Lung (tissue), 12 donors: ENCODE data around the gene SEMA4C. TPM values are rescaled to one million over a fixed set of nuclear protein-coding genes. Genes with fewer than 3 reads are reported as not detected.

Experiments
- ATAC-seq: fragments of 200-7000 bp; cut with Tn5 transposase; one replicate; pipeline ENCODE4 v1.9.1; 2020; ENCODE audit warnings: moderate number of reproducible peaks; ENCODE audit not compliant: insufficient read depth, low FRiP score
- DNase-seq, 3 donors: peaks; one replicate each; pipeline ENCODE4 v3.0.0-alpha.2; 2013 to 2017
- H3K27ac ChIP-seq, 2 donors: one replicate each; pipeline ENCODE4 v1.5.1; 2013; ENCODE audit warnings: mild to moderate bottlenecking in 2 of 2, moderate library complexity in 2 of 2, control low read depth in 1 of 2, inconsistent platforms in 1 of 2, low read depth in 1 of 2, low read length in 1 of 2
- H3K27me3 ChIP-seq, 3 donors: one replicate each; pipeline ENCODE4 v1.5.1; 2013; ENCODE audit warnings: low read length in 2 of 3; ENCODE audit not compliant: control insufficient read depth in 3 of 3, insufficient read depth in 3 of 3
- H3K36me3 ChIP-seq, 4 donors: one replicate each; pipeline ENCODE4 v1.5.1; 2013; ENCODE audit warnings: low read length in 4 of 4, mild to moderate bottlenecking in 1 of 4, moderate library complexity in 1 of 4; ENCODE audit not compliant: control insufficient read depth in 4 of 4, insufficient read depth in 4 of 4
- H3K4me1 ChIP-seq, 5 donors: one replicate each; pipeline ENCODE4 v1.5.1; 2013; ENCODE audit warnings: low read length in 5 of 5, mild to moderate bottlenecking in 2 of 5, moderate library complexity in 1 of 5; ENCODE audit not compliant: control insufficient read depth in 5 of 5, insufficient read depth in 5 of 5
- H3K4me3 ChIP-seq: one replicate; pipeline ENCODE4 v1.5.1; 2013; ENCODE audit warnings: mild to moderate bottlenecking, control low read depth, moderate library complexity
- H3K9ac ChIP-seq, 2 donors: one replicate each; pipeline ENCODE4 v1.5.1; 2013; ENCODE audit warnings: low read length in 2 of 2, control low read depth in 1 of 2; ENCODE audit not compliant: insufficient read depth in 1 of 2
- H3K9me3 ChIP-seq, 4 donors: one replicate each; pipeline ENCODE4 v1.5.1; 2013; ENCODE audit warnings: low read length in 3 of 4, mild to moderate bottlenecking in 1 of 4, moderate library complexity in 1 of 4; ENCODE audit not compliant: control insufficient read depth in 4 of 4, insufficient read depth in 3 of 4
- CTCF ChIP-seq: IDR thresholded peaks from 2 replicates; pipeline ENCODE4 v1.5.1; 2012; ENCODE audit warnings: mild to moderate bottlenecking; ENCODE audit errors: control extremely low read depth, extremely low read depth
- WGBS, 2 donors: extraction: QIAGEN DNeasy Blood & Tissue Kit; methylation state at CpG; one replicate each; pipeline ENCODE4 v1.1.7; 2013; 5-methylcytosine and 5-hydroxymethylcytosine counted together
- polyA plus RNA-seq, 2 donors: library from polyadenylated mRNA; stranded (reverse); fragments of 200-250 nt; gene quantifications; one replicate each; pipeline ENCODE4 v1.2.1, GENCODE V29; 2013
- total RNA-seq, 2 donors: library from RNA; depleted of rRNA in 1 of 2; stranded (reverse); fragments of >200 nt in 1 of 2; gene quantifications; one replicate each; pipeline ENCODE4 v1.2.1, GENCODE V29; 2014 to 2021
- donor health status: control.
- donor health status: control.
- donor health status: Bipolar disorder and iron deficiency.
- donor health status: healthy.
- donor health status: DM: yes; HTN: yes; CAD: no.

The SEMA4C gene
- total and polyA plus RNA-seq, 4 donors, result 18.8 to 42.0 (median 28.8) TPM

- H3K36me3 ChIP-seq, result no peaks in the 10 kb centered on the region
- 57 to 79% methylated on average over 18 of the region's 18 CpGs for WGBS, 2 donors
- peak overlapping the region in 1 of 2 donors; percentile 16 for H3K9ac ChIP-seq
- no peaks in the 10 kb centered on the region for H3K27me3 ChIP-seq
- no peak overlapping the region for H3K4me3 ChIP-seq
- peak overlapping the region in 1 of 2 donors; percentile 32 for H3K27ac ChIP-seq
- DNase-seq (peak; percentile 68 to 80 (median 71)), ATAC-seq (no peak)
- TF ChIP-seq CTCF, result no peak
- peaks cover 0 to 56% (median 33%) of the 10 kb centered on the region in 5 donors for H3K4me1 ChIP-seq
- no peaks in the 10 kb centered on the region for H3K9me3 ChIP-seq
These were observed 17.7 kb upstream of the SEMA4C start for GRCh38 chr2:96887493-96888012.

- Histone ChIP-seq H3K4me1 (peaks cover 0 to 53% (median 24%) of the 10 kb centered on the region in 5 donors), H3K27ac (no peak overlapping the region), H3K4me3 (no peak overlapping the region), H3K36me3 (no peaks in the 10 kb centered on the region), H3K9ac (no peak overlapping the region), H3K27me3 (no peaks in the 10 kb centered on the region), H3K9me3 (no peaks in the 10 kb centered on the region)
- ATAC-seq, result no peak
- no peak for DNase-seq
- WGBS, 2 donors, result 77 to 85% methylated on average over 23 of the region's 23 CpGs
- TF ChIP-seq CTCF, result no peak
These were observed 15.8 kb upstream of the SEMA4C start for GRCh38 chr2:96885432-96886347.

GRCh38 chr2:96884299-96885094, 14.6 kb upstream of the SEMA4C start:
- Histone ChIP-seq H3K9ac (no peak overlapping the region), H3K27me3 (no peaks in the 10 kb centered on the region), H3K4me3 (no peak overlapping the region), H3K36me3 (no peaks in the 10 kb centered on the region), H3K4me1 (peaks cover 0 to 49% (median 23%) of the 10 kb centered on the region in 5 donors), H3K9me3 (no peaks in the 10 kb centered on the region), H3K27ac (no peak overlapping the region)
- DNase-seq (no peak), ATAC-seq (no peak)
- 82 to 88% methylated on average over 19 of the region's 19 CpGs for WGBS, 2 donors
- no peak for TF ChIP-seq CTCF
